OCI-LY7 (cell line): ENCODE measurements around the gene LRRK1.

ENCODE experiments used
- EZH2phosphoT487 ChIP-seq: fragments of 200-600 bp; sonication (generic); IDR thresholded peaks from 2 replicates; pipeline ENCODE4 v1.6.1; 2018; ENCODE audit warnings: low read depth, borderline replicate concordance, mild to moderate bottlenecking, mixed run types, antibody characterized with exemption, low read length, moderate library complexity, mixed read lengths
- TF ChIP-seq, protein P1 (sequence below): fragments of 200-600 bp; sonication (generic); conservative IDR thresholded peaks from 2 replicates; pipeline ENCODE4 v1.5.1; 2014; ENCODE audit warnings: mild to moderate bottlenecking, antibody characterized with exemption, low read length, moderate library complexity, mixed read lengths

DNA sequence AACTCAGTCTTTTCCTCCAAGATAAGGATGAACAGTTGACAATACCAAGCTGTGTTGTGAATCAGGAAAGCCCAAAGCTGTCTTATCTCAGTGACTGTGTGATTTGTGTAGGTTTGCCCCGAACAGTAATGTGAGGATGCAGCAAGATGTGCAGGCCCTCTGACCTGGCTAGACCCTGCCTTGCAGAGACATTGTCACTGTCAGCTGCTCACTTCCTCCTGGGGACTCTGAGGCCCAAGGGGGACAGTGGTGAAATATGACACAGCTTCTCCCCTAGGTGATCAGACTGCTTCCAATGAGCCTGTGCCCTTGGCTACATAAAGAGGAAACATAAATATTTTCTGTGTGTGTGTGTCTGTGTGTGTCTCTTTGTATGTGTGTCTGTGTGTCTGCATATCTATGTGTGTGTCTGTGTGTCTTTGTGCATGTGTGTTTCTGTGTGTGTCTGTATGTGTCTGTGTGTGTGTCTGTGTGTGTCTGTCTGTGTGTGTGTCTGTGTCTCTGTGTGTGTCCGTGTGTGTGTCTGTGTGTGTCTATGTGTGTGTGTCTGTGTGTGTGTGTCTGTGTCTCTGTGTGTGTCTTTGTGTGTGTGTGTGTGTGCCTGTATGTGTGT lies 21.7 kb downstream of the LRRK1 start:
- TF ChIP-seq, protein P1, sequence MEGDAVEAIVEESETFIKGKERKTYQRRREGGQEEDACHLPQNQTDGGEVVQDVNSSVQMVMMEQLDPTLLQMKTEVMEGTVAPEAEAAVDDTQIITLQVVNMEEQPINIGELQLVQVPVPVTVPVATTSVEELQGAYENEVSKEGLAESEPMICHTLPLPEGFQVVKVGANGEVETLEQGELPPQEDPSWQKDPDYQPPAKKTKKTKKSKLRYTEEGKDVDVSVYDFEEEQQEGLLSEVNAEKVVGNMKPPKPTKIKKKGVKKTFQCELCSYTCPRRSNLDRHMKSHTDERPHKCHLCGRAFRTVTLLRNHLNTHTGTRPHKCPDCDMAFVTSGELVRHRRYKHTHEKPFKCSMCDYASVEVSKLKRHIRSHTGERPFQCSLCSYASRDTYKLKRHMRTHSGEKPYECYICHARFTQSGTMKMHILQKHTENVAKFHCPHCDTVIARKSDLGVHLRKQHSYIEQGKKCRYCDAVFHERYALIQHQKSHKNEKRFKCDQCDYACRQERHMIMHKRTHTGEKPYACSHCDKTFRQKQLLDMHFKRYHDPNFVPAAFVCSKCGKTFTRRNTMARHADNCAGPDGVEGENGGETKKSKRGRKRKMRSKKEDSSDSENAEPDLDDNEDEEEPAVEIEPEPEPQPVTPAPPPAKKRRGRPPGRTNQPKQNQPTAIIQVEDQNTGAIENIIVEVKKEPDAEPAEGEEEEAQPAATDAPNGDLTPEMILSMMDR = no peak
- TF ChIP-seq EZH2phosphoT487 = no peak
